Neural cell (in vitro differentiated cells): ENCODE measurements around the gene ARID3B.

Experiments used
- EP300 ChIP-seq: fragments of 450-650 bp; conservative IDR thresholded peaks from 2 replicates; pipeline ENCODE4 v1.6.1; 2014; ENCODE audit warnings: antibody characterized with exemption, mild to moderate bottlenecking, moderate library complexity; ENCODE audit not compliant: poor library complexity, severe bottlenecking
- EZH2 ChIP-seq: fragments of 200-600, 300-800 bp; shearing (Covaris generic), sonication (generic); IDR thresholded peaks from 2 replicates; pipeline ENCODE4 v1.6.1; 2014; ENCODE audit warnings: antibody characterized with exemption, low read length, borderline replicate concordance, mild to moderate bottlenecking; ENCODE audit not compliant: insufficient read depth, poor library complexity, severe bottlenecking
- MXI1 ChIP-seq: fragments of 450-650 bp; conservative IDR thresholded peaks from 2 replicates; pipeline ENCODE4 v1.6.1; 2014; ENCODE audit warnings: antibody characterized with exemption, mild to moderate bottlenecking; ENCODE audit not compliant: poor library complexity, severe bottlenecking
- POLR2AphosphoS5 ChIP-seq: IDR thresholded peaks from 2 replicates; pipeline ENCODE4 v1.6.1; 2012
- RAD21 ChIP-seq: fragments of 450-650 bp; conservative IDR thresholded peaks from 2 replicates; pipeline ENCODE4 v1.6.1; 2014; ENCODE audit warnings: antibody characterized with exemption, mild to moderate bottlenecking, moderate library complexity
- SMC3 ChIP-seq: fragments of 450-650 bp; conservative IDR thresholded peaks from 2 replicates; pipeline ENCODE4 v1.6.1; 2014; ENCODE audit warnings: antibody characterized with exemption, mild to moderate bottlenecking, moderate library complexity; ENCODE audit not compliant: poor library complexity
- TAF1 ChIP-seq: IDR thresholded peaks from 2 replicates; pipeline ENCODE4 v1.6.1; 2012; ENCODE audit warnings: low read depth
- TF ChIP-seq, protein P1 (sequence below): fragments of 450-650 bp; IDR thresholded peaks from 2 replicates; pipeline ENCODE4 v1.5.1; 2014; ENCODE audit warnings: antibody characterized with exemption, mild to moderate bottlenecking, moderate library complexity; ENCODE audit not compliant: poor library complexity, severe bottlenecking
- TF ChIP-seq, protein P2 (sequence below): IDR thresholded peaks from 2 replicates; pipeline ENCODE4 v1.6.1; 2012; ENCODE audit warnings: borderline replicate concordance

DNA sequence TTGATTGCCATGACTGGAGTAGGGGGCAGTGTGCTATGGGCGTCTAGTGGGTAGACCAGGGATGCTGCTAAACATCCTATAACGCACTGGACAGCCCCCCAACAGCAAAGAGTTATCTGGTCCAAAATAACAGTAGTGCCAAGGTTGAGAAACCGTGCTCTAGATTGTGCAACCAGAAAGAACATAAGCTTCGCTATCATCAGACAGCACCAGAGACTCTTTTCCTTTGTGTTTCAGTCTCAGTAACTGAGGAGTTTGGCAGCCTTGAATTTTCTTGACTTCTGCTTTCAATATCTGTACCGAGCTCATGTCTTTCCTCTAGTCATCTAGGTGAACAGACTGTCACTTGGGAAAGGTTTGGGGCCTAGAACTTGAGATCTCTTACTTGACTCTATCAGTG lies 8.8 kb downstream of the ARID3B start:
- no peak for TF ChIP-seq POLR2AphosphoS5
- TF ChIP-seq, protein P1, sequence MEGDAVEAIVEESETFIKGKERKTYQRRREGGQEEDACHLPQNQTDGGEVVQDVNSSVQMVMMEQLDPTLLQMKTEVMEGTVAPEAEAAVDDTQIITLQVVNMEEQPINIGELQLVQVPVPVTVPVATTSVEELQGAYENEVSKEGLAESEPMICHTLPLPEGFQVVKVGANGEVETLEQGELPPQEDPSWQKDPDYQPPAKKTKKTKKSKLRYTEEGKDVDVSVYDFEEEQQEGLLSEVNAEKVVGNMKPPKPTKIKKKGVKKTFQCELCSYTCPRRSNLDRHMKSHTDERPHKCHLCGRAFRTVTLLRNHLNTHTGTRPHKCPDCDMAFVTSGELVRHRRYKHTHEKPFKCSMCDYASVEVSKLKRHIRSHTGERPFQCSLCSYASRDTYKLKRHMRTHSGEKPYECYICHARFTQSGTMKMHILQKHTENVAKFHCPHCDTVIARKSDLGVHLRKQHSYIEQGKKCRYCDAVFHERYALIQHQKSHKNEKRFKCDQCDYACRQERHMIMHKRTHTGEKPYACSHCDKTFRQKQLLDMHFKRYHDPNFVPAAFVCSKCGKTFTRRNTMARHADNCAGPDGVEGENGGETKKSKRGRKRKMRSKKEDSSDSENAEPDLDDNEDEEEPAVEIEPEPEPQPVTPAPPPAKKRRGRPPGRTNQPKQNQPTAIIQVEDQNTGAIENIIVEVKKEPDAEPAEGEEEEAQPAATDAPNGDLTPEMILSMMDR: no peak
- TF ChIP-seq, protein P2, sequence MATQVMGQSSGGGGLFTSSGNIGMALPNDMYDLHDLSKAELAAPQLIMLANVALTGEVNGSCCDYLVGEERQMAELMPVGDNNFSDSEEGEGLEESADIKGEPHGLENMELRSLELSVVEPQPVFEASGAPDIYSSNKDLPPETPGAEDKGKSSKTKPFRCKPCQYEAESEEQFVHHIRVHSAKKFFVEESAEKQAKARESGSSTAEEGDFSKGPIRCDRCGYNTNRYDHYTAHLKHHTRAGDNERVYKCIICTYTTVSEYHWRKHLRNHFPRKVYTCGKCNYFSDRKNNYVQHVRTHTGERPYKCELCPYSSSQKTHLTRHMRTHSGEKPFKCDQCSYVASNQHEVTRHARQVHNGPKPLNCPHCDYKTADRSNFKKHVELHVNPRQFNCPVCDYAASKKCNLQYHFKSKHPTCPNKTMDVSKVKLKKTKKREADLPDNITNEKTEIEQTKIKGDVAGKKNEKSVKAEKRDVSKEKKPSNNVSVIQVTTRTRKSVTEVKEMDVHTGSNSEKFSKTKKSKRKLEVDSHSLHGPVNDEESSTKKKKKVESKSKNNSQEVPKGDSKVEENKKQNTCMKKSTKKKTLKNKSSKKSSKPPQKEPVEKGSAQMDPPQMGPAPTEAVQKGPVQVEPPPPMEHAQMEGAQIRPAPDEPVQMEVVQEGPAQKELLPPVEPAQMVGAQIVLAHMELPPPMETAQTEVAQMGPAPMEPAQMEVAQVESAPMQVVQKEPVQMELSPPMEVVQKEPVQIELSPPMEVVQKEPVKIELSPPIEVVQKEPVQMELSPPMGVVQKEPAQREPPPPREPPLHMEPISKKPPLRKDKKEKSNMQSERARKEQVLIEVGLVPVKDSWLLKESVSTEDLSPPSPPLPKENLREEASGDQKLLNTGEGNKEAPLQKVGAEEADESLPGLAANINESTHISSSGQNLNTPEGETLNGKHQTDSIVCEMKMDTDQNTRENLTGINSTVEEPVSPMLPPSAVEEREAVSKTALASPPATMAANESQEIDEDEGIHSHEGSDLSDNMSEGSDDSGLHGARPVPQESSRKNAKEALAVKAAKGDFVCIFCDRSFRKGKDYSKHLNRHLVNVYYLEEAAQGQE: no peak
- TF ChIP-seq EZH2: no peak
- TF ChIP-seq SMC3: no peak
- no peak for TF ChIP-seq RAD21
- TF ChIP-seq EP300: no peak
- TF ChIP-seq TAF1: no peak
- no peak for TF ChIP-seq MXI1
